Vagina (tissue), 2 donors: Measurements from ENCODE around the gene CSTA.

ENCODE experiments used
- CTCF ChIP-seq, 3 experiments: fragments of 450-650 bp in 2 of 3; fragments of 200-600 bp in 1 of 3; sonication (generic) in 1 of 3; IDR thresholded peaks; one replicate each; pipeline ENCODE4 v1.5.1; 2017 to 2019; ENCODE audit warnings: antibody characterized with exemption in 3 of 3, mild to moderate bottlenecking in 2 of 3, moderate library complexity in 2 of 3
- POLR2AphosphoS5 ChIP-seq, 2 donors: sonication (generic); formaldehyde crosslinking; IDR thresholded peaks; one replicate each; pipeline ENCODE4 v1.9.0; 2017; ENCODE audit warnings: antibody characterized with exemption in 2 of 2, mild to moderate bottlenecking in 2 of 2, low read depth in 1 of 2; ENCODE audit not compliant: insufficient read depth in 1 of 2

GRCh38 chr3:122357828-122358702, 33.0 kb downstream of the CSTA start:
- TF ChIP-seq CTCF (IDR thresholded peaks at IDR 0.05) (no peak), POLR2AphosphoS5 (IDR thresholded peaks at IDR 0.05; ENCODE audit: insufficient read depth in 1 of 2, low read depth in 1 of 2) (no peak)
